Muscle layer of duodenum (tissue), 2 donors: ENCODE data around the gene ZFPL1.

ENCODE experiments used
- H3K27ac ChIP-seq: one replicate; pipeline ENCODE4 v1.7.0; 2013; ENCODE audit warnings: mild to moderate bottlenecking, low read length
- H3K27me3 ChIP-seq: one replicate; pipeline ENCODE4 v1.7.0; 2013; ENCODE audit warnings: low read depth, mild to moderate bottlenecking, control low read depth, low read length
- H3K36me3 ChIP-seq, 2 donors: one replicate each; pipeline ENCODE4 v1.7.0; 2013; ENCODE audit warnings: low read length in 2 of 2, control low read depth in 1 of 2, mild to moderate bottlenecking in 1 of 2; ENCODE audit not compliant: insufficient read depth in 2 of 2, control insufficient read depth in 1 of 2
- H3K4me1 ChIP-seq, 2 donors: one replicate each; pipeline ENCODE4 v1.7.0; 2013; ENCODE audit warnings: low read length in 2 of 2, mild to moderate bottlenecking in 2 of 2, control low read depth in 1 of 2, moderate library complexity in 1 of 2; ENCODE audit not compliant: insufficient read depth in 2 of 2, control insufficient read depth in 1 of 2
- H3K4me3 ChIP-seq, 2 donors: one replicate each; pipeline ENCODE4 v1.7.0; 2013; ENCODE audit warnings: low read length in 2 of 2, low read depth in 1 of 2, mild to moderate bottlenecking in 1 of 2
- H3K9me3 ChIP-seq, 2 donors: one replicate each; pipeline ENCODE4 v1.7.0; 2013; ENCODE audit warnings: low read length in 2 of 2, control low read depth in 1 of 2, mild to moderate bottlenecking in 1 of 2; ENCODE audit not compliant: control insufficient read depth in 1 of 2
- donor health status: healthy.

Gene ZFPL1

GRCh38 chr11:65083834-65084597 is at the start of gene ZFPL1, which contains the start of gene CDCA5:
ZFPL1 (plus strand) TSS chr11:65084222; CDS start chr11:65084699, 477 bp downstream.
CDCA5 (minus strand) TSS chr11:65084040; CDS start chr11:65083978, 62 bp downstream.
- Histone ChIP-seq H3K9me3 (no peaks in the 10 kb centered on the region), H3K27me3 (no peaks in the 10 kb centered on the region), H3K4me1 (peaks cover 11 to 19% of the 10 kb centered on the region in 2 donors), H3K4me3 (peak within 1 kb of the TSS; percentile 79 to 83), H3K27ac (peak within 1 kb of the TSS; percentile 78), H3K36me3 (peaks cover 10 to 41% of the 10 kb centered on the region in 2 donors)

GRCh38 chr11:65034423-65034822 is 49.6 kb upstream of the ZFPL1 start:
- Histone ChIP-seq H3K36me3 (peaks cover 31 to 61% of the 10 kb centered on the region in 2 donors), H3K9me3 (no peaks in the 10 kb centered on the region), H3K27ac (no peak overlapping the region), H3K4me3 (no peak overlapping the region), H3K4me1 (no peaks in the 10 kb centered on the region), H3K27me3 (no peaks in the 10 kb centered on the region)

- no peaks in the 10 kb centered on the region for H3K9me3 ChIP-seq
- H3K36me3 ChIP-seq, result peaks cover 31 to 61% of the 10 kb centered on the region in 2 donors
- H3K4me3 ChIP-seq, result no peak overlapping the region
- H3K27me3 ChIP-seq, result no peaks in the 10 kb centered on the region
- peaks cover 0 to 8% of the 10 kb centered on the region in 2 donors for H3K4me1 ChIP-seq
- H3K27ac ChIP-seq, result no peak overlapping the region
Measured at GRCh38 chr11:65035579-65035978, 48.4 kb upstream of the ZFPL1 start.

GRCh38 chr11:65036931-65037330 is 47.1 kb upstream of the ZFPL1 start:
- H3K27ac ChIP-seq, result no peak overlapping the region
- H3K27me3 ChIP-seq, result no peaks in the 10 kb centered on the region
- peaks cover 0 to 13% of the 10 kb centered on the region in 2 donors for H3K4me1 ChIP-seq
- H3K9me3 ChIP-seq, result no peaks in the 10 kb centered on the region
- peaks cover 31 to 52% of the 10 kb centered on the region in 2 donors for H3K36me3 ChIP-seq
- H3K4me3 ChIP-seq, result no peak overlapping the region

GRCh38 chr11:65040520-65040846 is 43.5 kb upstream of the ZFPL1 start:
- Histone ChIP-seq H3K27me3 (no peaks in the 10 kb centered on the region), H3K4me3 (peak overlapping the region; percentile 59 to 95), H3K36me3 (peaks cover 20 to 32% of the 10 kb centered on the region in 2 donors), H3K27ac (peak overlapping the region; percentile 51), H3K4me1 (peaks cover 0 to 27% of the 10 kb centered on the region in 2 donors), H3K9me3 (no peaks in the 10 kb centered on the region)

GRCh38 chr11:65040847-65041622 is 43.0 kb upstream of the ZFPL1 start, which contains the start of gene SAC3D1:
SAC3D1 (plus strand) TSS chr11:65041210; CDS start chr11:65041293, 83 bp downstream.
- Histone ChIP-seq H3K27me3 (no peaks in the 10 kb centered on the region), H3K4me1 (peaks cover 0 to 27% of the 10 kb centered on the region in 2 donors), H3K36me3 (peaks cover 15 to 26% of the 10 kb centered on the region in 2 donors), H3K9me3 (no peaks in the 10 kb centered on the region), H3K4me3 (peak within 1 kb of the TSS; percentile 59 to 95), H3K27ac (peak within 1 kb of the TSS; percentile 51)

- Histone ChIP-seq H3K36me3 (peaks cover 8 to 13% of the 10 kb centered on the region in 2 donors), H3K4me1 (peaks cover 0 to 38% of the 10 kb centered on the region in 2 donors), H3K9me3 (no peaks in the 10 kb centered on the region), H3K4me3 (no peak overlapping the region), H3K27me3 (no peaks in the 10 kb centered on the region), H3K27ac (no peak overlapping the region)
Measured at GRCh38 chr11:65042891-65043290, 41.1 kb upstream of the ZFPL1 start.

- no peaks in the 10 kb centered on the region for H3K27me3 ChIP-seq
- H3K27ac ChIP-seq, result no peak overlapping the region
- H3K36me3 ChIP-seq, result peaks cover 4 to 5% of the 10 kb centered on the region in 2 donors
- H3K4me1 ChIP-seq, result peaks cover 0 to 44% of the 10 kb centered on the region in 2 donors
- H3K4me3 ChIP-seq, result no peak overlapping the region
- H3K9me3 ChIP-seq, result no peaks in the 10 kb centered on the region
Measured at GRCh38 chr11:65043881-65044501, 40.0 kb upstream of the ZFPL1 start.

GRCh38 chr11:65045061-65045460 is 39.0 kb upstream of the ZFPL1 start:
- H3K27me3 ChIP-seq, result no peaks in the 10 kb centered on the region
- peaks cover 0 to 41% of the 10 kb centered on the region in 2 donors for H3K4me1 ChIP-seq
- H3K27ac ChIP-seq, result no peak overlapping the region
- no peaks in the 10 kb centered on the region for H3K9me3 ChIP-seq
- H3K36me3 ChIP-seq, result peaks cover 4 to 5% of the 10 kb centered on the region in 2 donors
- no peak overlapping the region for H3K4me3 ChIP-seq

GRCh38 chr11:65045728-65046127 is 38.3 kb upstream of the ZFPL1 start:
- Histone ChIP-seq H3K27ac (no peak overlapping the region), H3K27me3 (no peaks in the 10 kb centered on the region), H3K36me3 (peaks cover 4 to 5% of the 10 kb centered on the region in 2 donors), H3K4me3 (no peak overlapping the region), H3K4me1 (peaks cover 0 to 36% of the 10 kb centered on the region in 2 donors), H3K9me3 (no peaks in the 10 kb centered on the region)
